Astrocyte (in vitro differentiated cells and primary cell): ENCODE results near the gene DOCK1.

Experiments used
- EZH2 ChIP-seq: IDR thresholded peaks from 2 replicates; pipeline ENCODE4 v1.6.1; 2012; ENCODE audit warnings: mild to moderate bottlenecking, low read length, inconsistent platforms; ENCODE audit not compliant: insufficient read depth
- TF ChIP-seq, protein P1 (sequence below): IDR thresholded peaks from 2 replicates; pipeline ENCODE4 v1.5.1; 2011; ENCODE audit warnings: low read depth, mild to moderate bottlenecking, inconsistent platforms, low read length, moderate library complexity; ENCODE audit not compliant: insufficient read depth

DNA sequence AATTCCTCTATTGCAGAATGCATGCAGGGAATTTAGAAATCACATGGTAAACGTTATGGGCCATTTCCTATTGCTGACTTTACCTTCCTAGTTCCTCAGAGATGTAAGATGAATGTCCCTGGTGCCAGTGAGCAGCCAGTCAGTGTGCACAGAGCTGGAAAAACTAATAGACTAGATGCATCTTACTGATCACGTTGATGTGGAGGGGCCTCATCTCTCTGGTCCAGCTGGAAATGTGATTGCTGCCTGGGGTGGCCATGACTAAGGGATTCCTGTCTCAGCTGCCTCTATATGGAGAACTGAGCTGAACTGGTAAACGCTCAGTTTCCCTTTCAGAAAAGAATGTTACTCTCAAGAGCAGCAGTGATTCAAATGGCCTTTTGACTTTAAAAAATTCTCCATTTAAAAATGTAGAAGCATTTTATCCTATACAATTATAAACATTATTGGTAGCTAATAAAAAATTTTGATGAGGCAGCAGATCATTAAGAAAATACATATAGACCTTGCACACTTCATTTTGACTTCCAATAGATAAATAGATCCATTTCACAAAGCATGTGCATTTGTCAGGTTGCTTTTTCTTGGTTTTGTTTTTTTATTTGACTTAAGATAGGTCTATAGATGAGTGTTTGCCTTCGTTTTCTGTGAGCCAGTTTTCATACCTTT lies 371.7 kb downstream of the DOCK1 start:
- TF ChIP-seq, protein P1, sequence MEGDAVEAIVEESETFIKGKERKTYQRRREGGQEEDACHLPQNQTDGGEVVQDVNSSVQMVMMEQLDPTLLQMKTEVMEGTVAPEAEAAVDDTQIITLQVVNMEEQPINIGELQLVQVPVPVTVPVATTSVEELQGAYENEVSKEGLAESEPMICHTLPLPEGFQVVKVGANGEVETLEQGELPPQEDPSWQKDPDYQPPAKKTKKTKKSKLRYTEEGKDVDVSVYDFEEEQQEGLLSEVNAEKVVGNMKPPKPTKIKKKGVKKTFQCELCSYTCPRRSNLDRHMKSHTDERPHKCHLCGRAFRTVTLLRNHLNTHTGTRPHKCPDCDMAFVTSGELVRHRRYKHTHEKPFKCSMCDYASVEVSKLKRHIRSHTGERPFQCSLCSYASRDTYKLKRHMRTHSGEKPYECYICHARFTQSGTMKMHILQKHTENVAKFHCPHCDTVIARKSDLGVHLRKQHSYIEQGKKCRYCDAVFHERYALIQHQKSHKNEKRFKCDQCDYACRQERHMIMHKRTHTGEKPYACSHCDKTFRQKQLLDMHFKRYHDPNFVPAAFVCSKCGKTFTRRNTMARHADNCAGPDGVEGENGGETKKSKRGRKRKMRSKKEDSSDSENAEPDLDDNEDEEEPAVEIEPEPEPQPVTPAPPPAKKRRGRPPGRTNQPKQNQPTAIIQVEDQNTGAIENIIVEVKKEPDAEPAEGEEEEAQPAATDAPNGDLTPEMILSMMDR = no peak
- no peak for TF ChIP-seq EZH2
